WTC11 (cell line): Measurements from ENCODE around the gene FLT1.

ENCODE experiments used
- AR ChIP-seq: fragments of 250-450 bp; sonication (Bioruptor Pico); IDR thresholded peaks from 2 replicates; pipeline ENCODE4 v1.9.0; 2021; ENCODE audit warnings: mild to moderate bottlenecking
- NR2C2 ChIP-seq: sonication (generic); formaldehyde crosslinking; IDR thresholded peaks from 2 replicates; pipeline ENCODE4 v1.8.0; 2022; ENCODE audit warnings: mild to moderate bottlenecking, missing genetic modification reagents

DNA sequence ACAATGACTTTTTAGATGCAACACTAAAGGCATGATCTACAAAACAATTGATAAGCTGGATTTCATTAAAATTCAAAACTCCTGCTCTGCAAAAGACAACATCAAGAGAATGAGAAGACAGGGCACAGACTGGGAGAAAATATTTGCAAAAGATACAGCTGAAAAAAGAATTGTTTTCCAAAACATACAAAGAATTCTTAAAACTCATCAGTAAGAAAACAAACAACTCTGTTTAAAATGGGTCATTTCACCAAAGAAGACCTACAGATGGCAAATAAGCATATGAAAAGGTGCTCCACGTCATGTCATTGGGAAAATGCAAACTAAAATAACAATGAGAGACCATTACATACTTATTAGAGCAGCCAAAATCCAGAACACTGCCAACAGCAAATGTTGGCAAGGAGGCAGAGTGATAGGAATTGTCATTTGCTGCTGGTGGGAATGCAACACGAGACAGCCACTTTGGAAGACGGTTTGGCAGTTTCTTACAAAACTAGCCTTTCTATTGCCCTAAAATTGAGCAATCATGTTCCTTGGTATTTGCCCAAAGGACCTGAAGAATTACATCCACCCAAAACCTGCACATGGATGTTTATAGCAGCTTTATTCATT lies 39.2 kb downstream of the FLT1 start:
- TF ChIP-seq AR (no peak), NR2C2 (CRISPR knock-in tag) (no peak)
